Measurements from ENCODE around the gene TP53RK. TPM values are rescaled to one million over a fixed set of nuclear protein-coding genes. Genes with fewer than 3 reads are reported as not detected.
A peak's percentile ranks its signal among the peaks of the same experiment; 100 is the strongest.

TP53RK gene
- total and polyA plus RNA-seq, 2 experiments from 2014 or later, result 24.2 to 26.0 TPM

DNA sequence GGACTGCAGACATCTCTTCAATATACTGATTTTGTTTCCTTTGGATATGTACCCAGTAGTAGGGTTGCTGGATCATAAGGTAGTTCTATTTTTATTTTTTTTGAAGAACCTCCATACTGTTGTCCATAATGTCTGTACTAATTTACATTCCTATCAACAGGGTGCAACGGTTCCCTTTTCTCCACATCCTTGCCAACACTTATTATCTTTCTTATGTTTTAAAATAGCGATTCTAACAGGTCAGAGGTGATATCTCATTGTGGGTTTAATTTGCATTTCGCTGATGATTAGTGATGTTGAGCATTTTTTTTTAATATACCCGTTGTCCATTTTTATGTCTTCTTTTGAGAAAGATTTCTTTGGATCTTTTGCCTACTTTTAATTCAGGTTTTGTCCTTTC, 2.0 kb upstream of the TP53RK start (continued):
- TF ChIP-seq NANOG (IDR thresholded peaks at IDR 0.05; ENCODE audit: borderline replicate concordance) (no peak), ZNF114 (CRISPR knock-in tag; IDR thresholded peaks at IDR 0.05) (no peak), EZH2phosphoT487 (IDR thresholded peaks at IDR 0.05; ENCODE audit: unreplicated experiment) (no peak), EZH2 (IDR thresholded peaks at IDR 0.05; ENCODE audit: low read depth, unreplicated experiment) (no peak)

DNA sequence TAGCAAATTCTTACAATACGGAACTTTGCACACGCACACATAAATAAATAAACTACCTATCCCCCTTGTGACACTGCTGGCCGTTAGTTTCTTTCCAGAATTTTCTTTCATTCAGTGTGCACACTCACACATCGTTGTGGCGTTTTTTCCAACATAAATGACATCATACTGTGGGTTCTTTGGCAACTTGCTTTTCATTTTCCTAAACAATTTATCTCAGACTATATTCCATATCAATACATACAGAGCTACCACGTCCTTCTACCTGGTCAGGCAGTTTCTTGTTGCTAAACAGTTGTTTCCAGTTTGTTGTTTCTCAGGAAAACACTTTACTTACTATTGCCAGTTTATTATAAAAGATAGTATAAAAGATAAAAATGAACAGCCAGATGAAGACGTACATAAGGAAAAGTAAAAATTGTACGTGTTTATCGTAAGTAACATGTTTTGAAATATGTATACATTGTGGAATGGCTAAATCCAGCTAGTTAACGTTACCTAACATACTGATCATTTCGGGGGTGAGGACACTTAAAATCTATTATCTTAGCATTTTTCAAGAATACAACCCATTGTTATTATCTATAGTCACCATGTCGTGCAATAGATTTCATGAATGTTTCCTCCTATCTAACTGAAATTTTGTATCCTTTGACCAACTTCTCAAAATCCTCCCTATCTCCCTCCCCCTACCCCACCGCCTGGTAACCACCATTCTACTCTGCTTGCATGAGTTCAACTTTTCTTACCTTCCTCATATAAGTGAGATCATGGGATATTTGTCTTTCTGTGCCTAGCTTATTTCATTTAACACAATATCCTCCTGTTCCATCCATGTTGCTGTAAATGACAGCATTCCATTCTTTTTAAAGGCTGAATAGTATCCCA, 1.2 kb upstream of the TP53RK start:
- ATAC-seq, result no peak
- no peak overlapping the region for H2AFZ ChIP-seq
- peaks cover 9% of the 10 kb centered on the region for H3K36me3 ChIP-seq (ENCODE audit: insufficient read depth)
- H3K27ac ChIP-seq (ENCODE audit: low read depth), result no peak overlapping the region
- Mint-ChIP-seq H3K27me3 (ENCODE audit: insufficient read depth, low read depth, poor library complexity) (peaks cover 7% of the 10 kb centered on the region), H3K36me3 (ENCODE audit: low read depth) (peaks cover 17% of the 10 kb centered on the region), H3K27ac (0 out of 2 replicates have a peak overlapping the region, but pooled peaks have one; percentile 47), H3K4me1 (peaks cover 19% of the 10 kb centered on the region), H3K9me3 (no peaks in the 10 kb centered on the region; the same call in 2 of the 3 replicates), H3K4me3 (peak overlapping the region; percentile 92)
- H3K27me3 ChIP-seq (ENCODE audit: insufficient read depth), result no peaks in the 10 kb centered on the region
- no peaks in the 10 kb centered on the region for H3K9me2 ChIP-seq (ENCODE audit: insufficient read depth)
- peaks cover 14% of the 10 kb centered on the region; the same call in 1 of the 2 replicates for H3K4me1 ChIP-seq (ENCODE audit: insufficient read depth)
- peak overlapping the region; percentile 72 for H3K4me2 ChIP-seq
- no peak for DNase-seq (ENCODE audit: low spot score)
- peak overlapping the region; percentile 49 for H3K4me3 ChIP-seq
- peaks cover 34% of the 10 kb centered on the region for H3K79me2 ChIP-seq (replicated peaks; ENCODE audit: insufficient read depth)
- no peaks in the 10 kb centered on the region for H4K20me1 ChIP-seq (replicated peaks; ENCODE audit: insufficient read depth)
- no peaks in the 10 kb centered on the region for H3F3A ChIP-seq (replicated peaks; ENCODE audit: low read depth)
- TF ChIP-seq EZH2 (IDR thresholded peaks at IDR 0.05; ENCODE audit: low read depth, unreplicated experiment), result no peak
- TF ChIP-seq, protein P1, sequence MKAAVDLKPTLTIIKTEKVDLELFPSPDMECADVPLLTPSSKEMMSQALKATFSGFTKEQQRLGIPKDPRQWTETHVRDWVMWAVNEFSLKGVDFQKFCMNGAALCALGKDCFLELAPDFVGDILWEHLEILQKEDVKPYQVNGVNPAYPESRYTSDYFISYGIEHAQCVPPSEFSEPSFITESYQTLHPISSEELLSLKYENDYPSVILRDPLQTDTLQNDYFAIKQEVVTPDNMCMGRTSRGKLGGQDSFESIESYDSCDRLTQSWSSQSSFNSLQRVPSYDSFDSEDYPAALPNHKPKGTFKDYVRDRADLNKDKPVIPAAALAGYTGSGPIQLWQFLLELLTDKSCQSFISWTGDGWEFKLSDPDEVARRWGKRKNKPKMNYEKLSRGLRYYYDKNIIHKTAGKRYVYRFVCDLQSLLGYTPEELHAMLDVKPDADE (IDR thresholded peaks at IDR 0.05), result no peak
- no peak for TF ChIP-seq NANOG (IDR thresholded peaks at IDR 0.05; ENCODE audit: borderline replicate concordance)
- no peak for TF ChIP-seq CREB1 (CRISPR knock-in tag; IDR thresholded peaks at IDR 0.05; ENCODE audit: low read depth)
- TF ChIP-seq JUNB (IDR thresholded peaks at IDR 0.05; ENCODE audit: unreplicated experiment), result no peak
- TF ChIP-seq ZNF331 (CRISPR knock-in tag; IDR thresholded peaks at IDR 0.05; ENCODE audit: low read depth), result no peak
- TF ChIP-seq, protein P2, sequence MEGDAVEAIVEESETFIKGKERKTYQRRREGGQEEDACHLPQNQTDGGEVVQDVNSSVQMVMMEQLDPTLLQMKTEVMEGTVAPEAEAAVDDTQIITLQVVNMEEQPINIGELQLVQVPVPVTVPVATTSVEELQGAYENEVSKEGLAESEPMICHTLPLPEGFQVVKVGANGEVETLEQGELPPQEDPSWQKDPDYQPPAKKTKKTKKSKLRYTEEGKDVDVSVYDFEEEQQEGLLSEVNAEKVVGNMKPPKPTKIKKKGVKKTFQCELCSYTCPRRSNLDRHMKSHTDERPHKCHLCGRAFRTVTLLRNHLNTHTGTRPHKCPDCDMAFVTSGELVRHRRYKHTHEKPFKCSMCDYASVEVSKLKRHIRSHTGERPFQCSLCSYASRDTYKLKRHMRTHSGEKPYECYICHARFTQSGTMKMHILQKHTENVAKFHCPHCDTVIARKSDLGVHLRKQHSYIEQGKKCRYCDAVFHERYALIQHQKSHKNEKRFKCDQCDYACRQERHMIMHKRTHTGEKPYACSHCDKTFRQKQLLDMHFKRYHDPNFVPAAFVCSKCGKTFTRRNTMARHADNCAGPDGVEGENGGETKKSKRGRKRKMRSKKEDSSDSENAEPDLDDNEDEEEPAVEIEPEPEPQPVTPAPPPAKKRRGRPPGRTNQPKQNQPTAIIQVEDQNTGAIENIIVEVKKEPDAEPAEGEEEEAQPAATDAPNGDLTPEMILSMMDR (conservative IDR thresholded peaks at IDR 0.05; ENCODE audit: low read depth in 2 of 2), result no peak
- TF ChIP-seq ZNF114 (CRISPR knock-in tag; IDR thresholded peaks at IDR 0.05), result no peak
- TF ChIP-seq, protein P3, sequence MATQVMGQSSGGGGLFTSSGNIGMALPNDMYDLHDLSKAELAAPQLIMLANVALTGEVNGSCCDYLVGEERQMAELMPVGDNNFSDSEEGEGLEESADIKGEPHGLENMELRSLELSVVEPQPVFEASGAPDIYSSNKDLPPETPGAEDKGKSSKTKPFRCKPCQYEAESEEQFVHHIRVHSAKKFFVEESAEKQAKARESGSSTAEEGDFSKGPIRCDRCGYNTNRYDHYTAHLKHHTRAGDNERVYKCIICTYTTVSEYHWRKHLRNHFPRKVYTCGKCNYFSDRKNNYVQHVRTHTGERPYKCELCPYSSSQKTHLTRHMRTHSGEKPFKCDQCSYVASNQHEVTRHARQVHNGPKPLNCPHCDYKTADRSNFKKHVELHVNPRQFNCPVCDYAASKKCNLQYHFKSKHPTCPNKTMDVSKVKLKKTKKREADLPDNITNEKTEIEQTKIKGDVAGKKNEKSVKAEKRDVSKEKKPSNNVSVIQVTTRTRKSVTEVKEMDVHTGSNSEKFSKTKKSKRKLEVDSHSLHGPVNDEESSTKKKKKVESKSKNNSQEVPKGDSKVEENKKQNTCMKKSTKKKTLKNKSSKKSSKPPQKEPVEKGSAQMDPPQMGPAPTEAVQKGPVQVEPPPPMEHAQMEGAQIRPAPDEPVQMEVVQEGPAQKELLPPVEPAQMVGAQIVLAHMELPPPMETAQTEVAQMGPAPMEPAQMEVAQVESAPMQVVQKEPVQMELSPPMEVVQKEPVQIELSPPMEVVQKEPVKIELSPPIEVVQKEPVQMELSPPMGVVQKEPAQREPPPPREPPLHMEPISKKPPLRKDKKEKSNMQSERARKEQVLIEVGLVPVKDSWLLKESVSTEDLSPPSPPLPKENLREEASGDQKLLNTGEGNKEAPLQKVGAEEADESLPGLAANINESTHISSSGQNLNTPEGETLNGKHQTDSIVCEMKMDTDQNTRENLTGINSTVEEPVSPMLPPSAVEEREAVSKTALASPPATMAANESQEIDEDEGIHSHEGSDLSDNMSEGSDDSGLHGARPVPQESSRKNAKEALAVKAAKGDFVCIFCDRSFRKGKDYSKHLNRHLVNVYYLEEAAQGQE (IDR thresholded peaks at IDR 0.05; ENCODE audit: unreplicated experiment), result no peak
